Endothelial cell of umbilical vein (primary cell): ENCODE measurements around the gene WNT16. TPM values are rescaled to one million over a fixed set of nuclear protein-coding genes. Genes with fewer than 3 reads are reported as not detected.

ENCODE experiments used
- BruUV-seq: library from RNA; stranded (reverse); fragments of 400-500 nt; replicated peaks from 2 replicates; lab custom pipeline; 2021; lab: Mats Ljungman, UMichigan
- CTCF ChIA-PET: fragments of 300-600, 350-600 bp; sonication (Branson Sonifier 250); formaldehyde crosslinking; loops from one replicate; lab custom pipeline; 2021; ENCODE audit warnings: antibody characterized with exemption, inconsistent platforms; lab: Charles Lee
- POLR2A ChIA-PET: fragments of 300-600, 350-600 bp; sonication (Branson Sonifier 250); formaldehyde crosslinking; loops from one replicate; lab custom pipeline; 2021; ENCODE audit warnings: antibody characterized with exemption, inconsistent platforms; lab: Charles Lee
- DNase-seq: peaks from one replicate; pipeline ENCODE4 v3.0.0-alpha.2; 2011; ENCODE audit warnings: low read depth, low spot score
- FAIRE-seq: peaks from 2 replicates; lab custom pipeline; 2011; peaks lifted over from hg19 to GRCh38; lab: Jason Lieb, UNC
- H2AFZ ChIP-seq: 2 replicates; pipeline ENCODE4 v1.6.0; 2012; ENCODE audit warnings: low read depth, low read length, control low read depth, inconsistent platforms
- H3K27ac ChIP-seq: 2 replicates; pipeline ENCODE4 v1.5.1; 2011; ENCODE audit warnings: low read depth, mild to moderate bottlenecking, control low read depth, low read length, moderate library complexity; ENCODE audit not compliant: insufficient read depth
- H3K27me3 ChIP-seq, 2 experiments: 2 replicates each; pipeline versions ENCODE4 v1.6.0 to v1.6.1; 2011; ENCODE audit warnings: low read length in 2 of 2, mixed read lengths in 1 of 2; ENCODE audit not compliant: control insufficient read depth in 2 of 2, insufficient read depth in 2 of 2
- H3K36me3 ChIP-seq, 2 experiments: 2 replicates in 1 of 2; 3 replicates in 1 of 2; pipeline ENCODE4 v1.5.1; 2011; ENCODE audit warnings: low read length in 2 of 2, mild to moderate bottlenecking in 1 of 2, moderate library complexity in 1 of 2; ENCODE audit not compliant: control insufficient read depth in 2 of 2, insufficient read depth in 2 of 2; ENCODE audit errors: extremely low read depth in 1 of 2
- H3K4me1 ChIP-seq: 3 replicates; pipeline ENCODE4 v1.5.1; 2011; ENCODE audit warnings: mild to moderate bottlenecking, low read length; ENCODE audit not compliant: control insufficient read depth, insufficient read depth; ENCODE audit errors: extremely low read depth
- H3K4me2 ChIP-seq: 2 replicates; pipeline ENCODE4 v1.6.1; 2011; ENCODE audit warnings: low read length, control low read depth, mixed read lengths; ENCODE audit not compliant: insufficient read depth
- H3K4me3 ChIP-seq, 3 experiments: fragments of 200-600 bp in 1 of 3; sonication (generic), shearing (Covaris generic) in 1 of 3; replicated peaks in 1 of 3; 2 replicates each; pipeline ENCODE4 v1.5.1; 2011 to 2016; ENCODE audit warnings: control low read depth in 3 of 3, low read length in 3 of 3, mild to moderate bottlenecking in 2 of 3, inconsistent platforms in 1 of 3, low read depth in 1 of 3, moderate library complexity in 1 of 3; ENCODE audit not compliant: insufficient read depth in 1 of 3
- H3K79me2 ChIP-seq: 2 replicates; pipeline ENCODE4 v1.6.0; 2012; ENCODE audit warnings: low read length, inconsistent platforms; ENCODE audit not compliant: control insufficient read depth, insufficient read depth
- H3K9ac ChIP-seq: replicated peaks from 2 replicates; pipeline ENCODE3; 2011; ENCODE audit warnings: low read length, control low read depth; ENCODE audit not compliant: insufficient read depth; ENCODE audit errors: extremely low read depth
- H3K9me1 ChIP-seq: replicated peaks from 3 replicates; pipeline ENCODE4 v1.6.0; 2011; ENCODE audit warnings: mild to moderate bottlenecking, low read length; ENCODE audit not compliant: control insufficient read depth, insufficient read depth; ENCODE audit errors: extremely low read depth
- H3K9me3 ChIP-seq: replicated peaks from 2 replicates; pipeline ENCODE4 v1.5.1; 2012; ENCODE audit warnings: low read length, inconsistent platforms; ENCODE audit not compliant: control insufficient read depth, insufficient read depth
- H4K20me1 ChIP-seq: replicated peaks from 2 replicates; pipeline ENCODE3; 2011; ENCODE audit warnings: mild to moderate bottlenecking, low read length; ENCODE audit not compliant: control insufficient read depth, insufficient read depth; ENCODE audit errors: extremely low read depth
- CTCF ChIP-seq, 2 donors: IDR thresholded peaks; 1 replicate in 1 of 2; 2 replicates in 1 of 2; pipeline ENCODE4 v1.5.1; 2011; ENCODE audit warnings: low read length in 2 of 2, mild to moderate bottlenecking in 2 of 2, moderate library complexity in 2 of 2, control low read depth in 1 of 2, inconsistent platforms in 1 of 2, low read depth in 1 of 2; ENCODE audit not compliant: insufficient read depth in 1 of 2; ENCODE audit errors: extremely low read depth in 1 of 2
- EZH2 ChIP-seq: IDR thresholded peaks from 2 replicates; pipeline ENCODE4 v1.6.1; 2012; ENCODE audit warnings: borderline replicate concordance, low read depth, mild to moderate bottlenecking, moderate library complexity, low read length, inconsistent platforms; ENCODE audit not compliant: severe bottlenecking
- FOS ChIP-seq: IDR thresholded peaks from 2 replicates; pipeline ENCODE4 v1.6.1; 2011; ENCODE audit warnings: mild to moderate bottlenecking, low read length, moderate library complexity, borderline replicate concordance; ENCODE audit not compliant: insufficient read depth
- GATA2 ChIP-seq: IDR thresholded peaks from 2 replicates; pipeline ENCODE4 v1.7.0; 2011; ENCODE audit warnings: low read depth, mild to moderate bottlenecking, moderate library complexity, mixed read lengths, low read length; ENCODE audit not compliant: insufficient read length, insufficient read depth
- JUN ChIP-seq: IDR thresholded peaks from 2 replicates; pipeline ENCODE4 v1.6.1; 2011; ENCODE audit warnings: borderline replicate concordance, low read depth; ENCODE audit not compliant: insufficient read length, insufficient read depth
- MAX ChIP-seq: IDR thresholded peaks from 2 replicates; pipeline ENCODE4 v1.6.1; 2011; ENCODE audit not compliant: insufficient read depth, insufficient read length
- MYC ChIP-seq: IDR thresholded peaks from one replicate; pipeline ENCODE4 v1.6.1; 2011; ENCODE audit warnings: mild to moderate bottlenecking, low read depth, low read length
- POLR2A ChIP-seq: IDR thresholded peaks from 2 replicates; pipeline ENCODE4 v1.6.1; 2012; ENCODE audit warnings: low read depth, mild to moderate bottlenecking, control low read depth, low read length
- POLR2AphosphoS5 ChIP-seq: IDR thresholded peaks from 2 replicates; pipeline ENCODE4 v1.6.1; 2012; ENCODE audit warnings: low read depth, mild to moderate bottlenecking, control low read depth, low read length, moderate library complexity; ENCODE audit not compliant: insufficient read depth
- dilution Hi-C: fragments of 300-500 bp; cut with MboI; formaldehyde crosslinking; loops from one replicate; pipeline ENCODE4 v1.15.0; 2019; ENCODE audit warnings: low sequenced_read_pairs; ENCODE audit not compliant: extremely low pct_ligation_motif_present
- intact Hi-C: fragments of 100-400 bp; cut with micrococcal nuclease; formaldehyde crosslinking; loops from one replicate; pipeline ENCODE4 v1.10.0; 2022
- polyA plus RNA-seq, 4 experiments: library from polyadenylated mRNA; depleted of rRNA in 3 of 4; stranded (reverse) in 3 of 4; unstranded in 1 of 4; fragments of >200 nt; gene quantifications; 2 replicates each; pipeline versions ENCODE4 v1.2.1 to v1.2.3, GENCODE V29; 2011 to 2012; ENCODE audit warnings: missing spikeins in 1 of 4
- total RNA-seq: library from RNA; stranded (reverse); gene quantifications from 2 replicates; pipeline ENCODE4 v1.2.3, GENCODE V29; 2021

The WNT16 gene
- total and polyA plus RNA-seq, 2 donors (not counting 3 experiments of a cell fraction or from before 2014, with no cell fraction given): not detected

- TF ChIP-seq EZH2 (no peak), POLR2AphosphoS5 (no peak), JUN (no peak), MAX (no peak), CTCF (IDR thresholded peaks at IDR 0.05; ENCODE audit: extremely low read depth in 1 of 2, insufficient read depth in 1 of 2, low read depth in 1 of 2, low read length in 2 of 2) (no peak), MYC (no peak), GATA2 (no peak), POLR2A (no peak), FOS (no peak)
- peaks cover 61% of the 10 kb centered on the region for H3K79me2 ChIP-seq
- no peak overlapping the region for H3K4me2 ChIP-seq
- DNase-seq (no peak), FAIRE-seq (no peak)
- no peak overlapping the region for H3K4me3 ChIP-seq
- H3K36me3 ChIP-seq: no peaks in the 10 kb centered on the region
- peaks cover 23% of the 10 kb centered on the region for H3K4me1 ChIP-seq
- no peak overlapping the region for H2AFZ ChIP-seq
- ChIA-PET CTCF (interaction anchor here (0.7 to 2.7 kb wide), 5 partner anchors 9 to 214 kb away, joined by 4 to 15 read pairs (median 9); partner anchors contain the start of gene FAM3C), POLR2A (interaction anchor here (0.9 to 2.1 kb wide), 2 partner anchors 9 to 13 kb away, joined by 5 to 9 read pairs; partner anchors contain the start of gene FAM3C)
- no TSS peak for BruUV-seq
- no peak overlapping the region for H3K27ac ChIP-seq
- no peaks in the 10 kb centered on the region for H3K27me3 ChIP-seq
- dilution Hi-C loops (no loop called here), intact Hi-C loops (no loop called here)
- no peaks in the 10 kb centered on the region for H3K9me1 ChIP-seq
- no peaks in the 10 kb centered on the region for H3K9me3 ChIP-seq
- no peaks in the 10 kb centered on the region for H4K20me1 ChIP-seq
- H3K9ac ChIP-seq: no peak overlapping the region
These were observed 53.7 kb downstream of the WNT16 start for GRCh38 chr7:121382473-121382872.
